HG02885 (cell line): ENCODE measurements around the gene LITAFD.
A peak's percentile ranks its signal among the peaks of the same experiment; 100 is the strongest.

Source experiments
- ATAC-seq: cut with Tn5 transposase; IDR thresholded peaks from one replicate; pipeline ENCODE4 v1.9.1; 2021; ENCODE audit warnings: mild to moderate bottlenecking; ENCODE audit not compliant: unreplicated experiment, poor library complexity

Gene LITAFD

GRCh38 chr16:8890549-8890921 lies 8.4 kb downstream of the LITAFD start:
- ATAC-seq = no peak

- ATAC-seq = peak; percentile 34
Observed at GRCh38 chr16:8892101-8892575, 10.0 kb downstream of the LITAFD start.

GRCh38 chr16:8893426-8893825 lies 11.3 kb downstream of the LITAFD start:
- ATAC-seq = no peak

- ATAC-seq = no peak
Observed at GRCh38 chr16:8893976-8894690, 12.0 kb downstream of the LITAFD start.

GRCh38 chr16:8894736-8895334 lies 12.7 kb downstream of the LITAFD start:
- no peak for ATAC-seq

- no peak for ATAC-seq
Observed at GRCh38 chr16:8898660-8899318, 16.6 kb downstream of the LITAFD start.

GRCh38 chr16:8899709-8900317 lies 17.7 kb downstream of the LITAFD start:
- no peak for ATAC-seq

GRCh38 chr16:8900343-8900742 lies 18.2 kb downstream of the LITAFD start:
- ATAC-seq = no peak

GRCh38 chr16:8901320-8901861 lies 19.2 kb downstream of the LITAFD start:
- no peak for ATAC-seq

- no peak for ATAC-seq
Observed at GRCh38 chr16:8903004-8903403, 20.9 kb downstream of the LITAFD start.

GRCh38 chr16:8904018-8904430 lies 21.9 kb downstream of the LITAFD start:
- no peak for ATAC-seq

- no peak for ATAC-seq
Observed at GRCh38 chr16:8905168-8905762, 23.1 kb downstream of the LITAFD start.

- ATAC-seq = no peak
Observed at GRCh38 chr16:8905795-8906591, 23.8 kb downstream of the LITAFD start.

GRCh38 chr16:8907096-8907495 lies 24.9 kb downstream of the LITAFD start:
- ATAC-seq = no peak

GRCh38 chr16:8908810-8909468 lies 26.8 kb downstream of the LITAFD start:
- ATAC-seq = no peak

GRCh38 chr16:8910811-8911210 lies 28.7 kb downstream of the LITAFD start:
- ATAC-seq = no peak

- no peak for ATAC-seq
Observed at GRCh38 chr16:8912793-8913192, 30.6 kb downstream of the LITAFD start.

- ATAC-seq = no peak
Observed at GRCh38 chr16:8914098-8914497, 31.9 kb downstream of the LITAFD start.

GRCh38 chr16:8915722-8916301 lies 33.7 kb downstream of the LITAFD start:
- no peak for ATAC-seq
